NB4 (cell line): ENCODE measurements around the gene SLC44A4.
A peak's percentile ranks its signal among the peaks of the same experiment; 100 is the strongest.
"Not testable (repeated sequence)": the region's sequence is repeated elsewhere in the genome, so short reads cannot be mapped to it uniquely, and the experiment has no call there.

Experiments used
- DNase-seq: peaks from one replicate; pipeline ENCODE4 v3.0.0; 2010; ENCODE audit warnings: low read depth
- H3K4me3 ChIP-seq: one replicate; pipeline ENCODE4 v1.5.1; 2011; ENCODE audit warnings: mild to moderate bottlenecking, low read depth, low read length, moderate library complexity
- MYC ChIP-seq: IDR thresholded peaks from 2 replicates; pipeline ENCODE4 v1.6.1; 2011; ENCODE audit warnings: low read depth, low read length
- POLR2A ChIP-seq: IDR thresholded peaks from 2 replicates; pipeline ENCODE4 v1.6.1; 2011; ENCODE audit warnings: mild to moderate bottlenecking; ENCODE audit not compliant: insufficient read length; ENCODE audit errors: extremely low read depth
- TF ChIP-seq, protein P1 (sequence below): IDR thresholded peaks from 2 replicates; pipeline ENCODE4 v1.6.1; 2011; ENCODE audit warnings: low read depth, low read length
- TF ChIP-seq, protein P2 (sequence below): IDR thresholded peaks from one replicate; pipeline ENCODE4 v1.5.1; 2012; ENCODE audit warnings: low read depth, low read length

SLC44A4 gene

DNA sequence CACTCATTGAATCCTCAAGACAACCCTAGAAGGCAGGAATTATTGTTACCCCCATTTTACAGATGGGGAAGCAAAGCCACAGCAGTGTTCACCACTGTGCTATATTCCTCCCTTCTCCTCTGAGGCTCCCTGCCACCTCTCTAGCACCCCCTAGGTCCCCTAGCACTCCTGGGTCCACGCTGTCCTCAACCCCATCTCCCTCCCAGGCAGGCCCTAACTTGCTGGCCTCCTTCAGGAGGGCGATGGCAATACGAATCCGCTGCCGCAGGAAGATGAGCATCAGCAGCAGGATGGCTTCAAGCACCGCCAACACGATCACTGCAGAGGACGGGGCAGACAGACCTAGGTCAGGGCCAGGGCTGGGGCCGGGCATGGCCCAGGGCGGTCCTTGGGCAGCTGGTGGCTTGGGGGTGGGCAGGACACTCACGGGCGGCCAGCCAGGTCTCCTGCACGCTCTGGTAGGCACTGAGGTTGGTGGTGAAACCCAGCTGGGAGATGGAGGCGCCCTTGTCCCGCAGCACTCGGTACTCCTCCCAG lies 8.3 kb downstream of the SLC44A4 start:
- TF ChIP-seq, protein P1, sequence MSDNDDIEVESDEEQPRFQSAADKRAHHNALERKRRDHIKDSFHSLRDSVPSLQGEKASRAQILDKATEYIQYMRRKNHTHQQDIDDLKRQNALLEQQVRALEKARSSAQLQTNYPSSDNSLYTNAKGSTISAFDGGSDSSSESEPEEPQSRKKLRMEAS, result no peak
- no peak for TF ChIP-seq POLR2A
- TF ChIP-seq, protein P2, sequence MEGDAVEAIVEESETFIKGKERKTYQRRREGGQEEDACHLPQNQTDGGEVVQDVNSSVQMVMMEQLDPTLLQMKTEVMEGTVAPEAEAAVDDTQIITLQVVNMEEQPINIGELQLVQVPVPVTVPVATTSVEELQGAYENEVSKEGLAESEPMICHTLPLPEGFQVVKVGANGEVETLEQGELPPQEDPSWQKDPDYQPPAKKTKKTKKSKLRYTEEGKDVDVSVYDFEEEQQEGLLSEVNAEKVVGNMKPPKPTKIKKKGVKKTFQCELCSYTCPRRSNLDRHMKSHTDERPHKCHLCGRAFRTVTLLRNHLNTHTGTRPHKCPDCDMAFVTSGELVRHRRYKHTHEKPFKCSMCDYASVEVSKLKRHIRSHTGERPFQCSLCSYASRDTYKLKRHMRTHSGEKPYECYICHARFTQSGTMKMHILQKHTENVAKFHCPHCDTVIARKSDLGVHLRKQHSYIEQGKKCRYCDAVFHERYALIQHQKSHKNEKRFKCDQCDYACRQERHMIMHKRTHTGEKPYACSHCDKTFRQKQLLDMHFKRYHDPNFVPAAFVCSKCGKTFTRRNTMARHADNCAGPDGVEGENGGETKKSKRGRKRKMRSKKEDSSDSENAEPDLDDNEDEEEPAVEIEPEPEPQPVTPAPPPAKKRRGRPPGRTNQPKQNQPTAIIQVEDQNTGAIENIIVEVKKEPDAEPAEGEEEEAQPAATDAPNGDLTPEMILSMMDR, result peak; percentile 25
- peak; percentile 30 for DNase-seq
- H3K4me3 ChIP-seq, result no peak overlapping the region

DNA sequence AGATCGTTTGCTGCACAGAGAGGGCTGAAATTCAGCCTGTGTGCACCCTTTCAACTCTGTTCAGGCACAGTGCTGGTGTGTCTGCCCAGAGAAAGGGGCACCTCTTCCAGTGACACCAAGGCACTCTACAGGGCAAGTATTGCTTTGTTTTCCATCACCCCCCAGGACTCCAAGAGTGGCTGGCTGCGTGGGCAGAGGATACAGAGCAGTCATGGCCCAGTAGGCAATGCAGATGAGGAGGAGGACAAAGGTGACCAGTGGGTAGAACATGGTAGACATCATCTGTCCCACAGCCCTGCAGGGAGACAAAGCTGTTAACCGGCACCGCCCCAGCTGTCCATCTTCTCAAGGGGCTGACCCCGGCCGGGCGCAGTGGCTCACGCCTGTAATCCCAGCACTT lies 9.5 kb downstream of the SLC44A4 start:
- no peak for DNase-seq
- TF ChIP-seq, protein P2, result no peak
- TF ChIP-seq POLR2A (no peak), MYC (no peak)
- TF ChIP-seq, protein P1, result no peak
- no peak overlapping the region for H3K4me3 ChIP-seq

DNA sequence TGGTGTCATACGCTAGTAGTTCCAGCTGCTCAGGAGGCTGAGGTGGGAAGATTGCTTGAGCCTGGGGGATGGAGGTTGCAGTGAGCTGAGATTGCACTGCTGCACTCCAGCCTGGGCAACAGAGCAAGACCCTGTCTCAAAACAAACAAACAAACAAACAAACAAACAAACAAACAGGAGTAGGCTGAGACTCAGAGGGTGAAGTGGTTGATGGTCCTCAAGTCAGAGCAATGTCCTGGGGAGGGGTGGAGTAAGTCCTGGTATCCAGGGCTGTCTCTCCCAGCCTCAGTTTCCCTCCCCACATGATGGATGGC lies 10.2 kb downstream of the SLC44A4 start:
- not testable (repeated sequence) for DNase-seq, H3K4me3 ChIP-seq

DNA sequence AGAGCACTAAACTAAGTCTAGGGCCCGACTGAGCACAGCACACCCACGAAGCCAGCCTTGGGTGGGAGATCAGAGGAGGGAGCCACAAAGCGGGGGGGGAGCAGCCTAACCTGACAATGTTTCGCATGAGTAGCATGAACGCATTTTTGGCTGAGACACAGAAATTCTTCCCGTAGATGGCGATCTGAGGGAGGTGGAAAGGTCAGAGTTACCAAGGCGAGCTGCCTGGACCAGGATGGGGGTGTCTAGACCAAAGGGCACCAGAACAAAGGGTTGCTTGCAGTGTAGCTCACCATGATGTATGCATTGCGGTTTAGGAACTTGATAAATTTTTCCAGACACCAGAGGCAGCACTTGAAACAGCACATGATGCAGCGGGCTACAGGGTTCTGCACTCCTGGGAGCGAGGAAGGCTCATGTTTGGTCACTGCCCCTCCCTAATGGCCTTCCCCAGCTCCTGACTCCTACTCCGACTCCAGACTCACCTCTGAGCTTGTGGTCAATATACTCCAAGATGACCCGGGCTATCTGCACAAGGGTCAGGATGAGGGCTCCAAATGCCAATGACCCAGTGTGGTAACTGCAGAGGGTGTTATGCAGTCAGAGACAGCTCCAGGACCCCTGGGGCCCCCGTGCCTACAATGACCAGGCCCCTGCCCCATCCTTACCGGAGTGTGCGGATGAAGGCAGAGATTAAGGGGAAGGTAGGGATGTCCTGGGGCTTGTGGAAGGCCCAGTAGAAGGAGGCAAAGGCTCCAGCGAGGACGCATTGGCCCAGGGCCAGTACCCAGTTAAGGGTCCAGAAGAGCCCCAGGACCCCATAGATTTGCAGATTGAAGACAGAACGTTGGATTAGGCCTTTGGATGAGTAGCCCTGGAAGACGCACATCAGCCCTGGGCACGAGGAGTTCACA lies 13.3 kb downstream of the SLC44A4 start:
- DNase-seq, result no peak
- no peak overlapping the region for H3K4me3 ChIP-seq
- TF ChIP-seq MYC (no peak), POLR2A (no peak)
- TF ChIP-seq, protein P1, result no peak
- TF ChIP-seq, protein P2, result no peak

DNA sequence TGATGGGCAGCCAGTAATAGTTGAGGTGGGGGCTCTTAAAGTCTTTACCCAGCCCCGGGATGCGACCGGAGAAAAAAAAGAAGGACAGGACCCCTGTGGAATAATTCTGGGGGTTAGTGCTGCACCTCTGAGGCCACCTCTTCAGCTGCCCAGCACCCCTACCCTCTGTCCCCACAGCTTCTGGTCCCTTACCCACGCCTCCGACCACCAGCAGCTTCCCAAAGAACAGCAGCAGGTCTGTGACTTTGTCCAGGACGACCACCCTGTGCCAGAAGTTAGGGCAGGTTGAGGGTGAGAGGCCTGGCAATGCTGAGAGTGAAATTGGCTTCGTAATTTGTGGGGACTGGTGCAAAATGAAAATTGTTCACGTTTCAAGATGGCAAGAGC lies 14.0 kb downstream of the SLC44A4 start:
- no peak overlapping the region for H3K4me3 ChIP-seq
- no peak for DNase-seq
- TF ChIP-seq, protein P2, result no peak
- TF ChIP-seq POLR2A (no peak), MYC (no peak)
- TF ChIP-seq, protein P1, result no peak

DNA sequence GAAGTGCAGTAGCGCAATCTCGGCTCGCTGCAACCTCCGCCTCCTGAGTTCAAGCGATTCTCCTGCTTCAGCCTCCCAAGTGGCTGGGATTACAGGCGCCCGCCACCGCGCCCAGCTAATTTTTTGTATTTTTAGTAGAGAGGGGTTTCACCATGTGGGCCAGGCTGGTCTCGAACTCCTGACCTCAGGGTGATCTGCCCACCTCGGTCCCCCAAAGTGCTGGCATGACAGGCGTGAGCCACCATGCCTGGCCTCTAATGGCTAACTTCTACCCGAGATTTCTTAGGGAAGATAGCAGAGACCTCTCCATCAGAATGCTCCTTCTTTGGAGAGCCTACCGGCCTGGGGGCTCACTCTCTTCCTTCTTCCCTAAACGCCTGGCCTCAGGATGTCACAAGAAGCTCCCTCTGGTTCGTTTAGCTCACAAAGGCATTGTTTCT lies 14.7 kb downstream of the SLC44A4 start:
- not testable (repeated sequence) for DNase-seq
- peak overlapping the region; percentile 85 for H3K4me3 ChIP-seq
